GM12873 (cell line): Measurements from ENCODE around the gene PRR5.

Source experiments
- CTCF ChIP-seq: IDR thresholded peaks from 2 replicates; pipeline ENCODE4 v1.5.1; 2012; ENCODE audit warnings: low read depth, mild to moderate bottlenecking, moderate library complexity, low read length, control low read depth; ENCODE audit not compliant: insufficient read depth; ENCODE audit errors: missing control alignments

PRR5 gene

GRCh38 chr22:44701824-44702478 lies at the start of gene PRR5:
PRR5 (plus strand) TSS chr22:44702204; CDS start chr22:44702475, 271 bp downstream.
- TF ChIP-seq CTCF = no peak

GRCh38 chr22:44658311-44658953 lies 43.6 kb upstream of the PRR5 start:
- no peak for TF ChIP-seq CTCF

GRCh38 chr22:44659140-44659539 lies 42.9 kb upstream of the PRR5 start:
- TF ChIP-seq CTCF = no peak

GRCh38 chr22:44660051-44660830 lies 41.8 kb upstream of the PRR5 start:
- no peak for TF ChIP-seq CTCF

- no peak for TF ChIP-seq CTCF
Measured at GRCh38 chr22:44661070-44661469, 40.9 kb upstream of the PRR5 start.

GRCh38 chr22:44661659-44662569 lies 40.1 kb upstream of the PRR5 start:
- no peak for TF ChIP-seq CTCF
